GM06990 (cell line): ENCODE results near the gene GGA1.
"Not testable (repeated sequence)": the region's sequence is repeated elsewhere in the genome, so short reads cannot be mapped to it uniquely, and the experiment has no call there.

Experiments
- DNase-seq: peaks from one replicate; pipeline ENCODE4 v3.0.0-alpha.2; 2011; ENCODE audit not compliant: insufficient read length; ENCODE audit errors: extremely low read depth
- H3K27me3 ChIP-seq: replicated peaks from 2 replicates; pipeline ENCODE4 v1.6.0; 2011; ENCODE audit warnings: low read length; ENCODE audit not compliant: control insufficient read depth, insufficient read depth
- H3K36me3 ChIP-seq: 2 replicates; pipeline ENCODE4 v1.5.1; 2011; ENCODE audit warnings: low read length; ENCODE audit not compliant: control insufficient read depth, insufficient read depth
- H3K4me3 ChIP-seq: replicated peaks from 2 replicates; pipeline ENCODE4 v1.5.1; 2011; ENCODE audit warnings: low read depth, mild to moderate bottlenecking, control low read depth, low read length
- CTCF ChIP-seq: IDR thresholded peaks from 2 replicates; pipeline ENCODE4 v1.5.1; 2011; ENCODE audit warnings: low read length, control low read depth, mild to moderate bottlenecking, inconsistent platforms; ENCODE audit not compliant: insufficient read depth, poor library complexity, severe bottlenecking

The GGA1 gene

DNA sequence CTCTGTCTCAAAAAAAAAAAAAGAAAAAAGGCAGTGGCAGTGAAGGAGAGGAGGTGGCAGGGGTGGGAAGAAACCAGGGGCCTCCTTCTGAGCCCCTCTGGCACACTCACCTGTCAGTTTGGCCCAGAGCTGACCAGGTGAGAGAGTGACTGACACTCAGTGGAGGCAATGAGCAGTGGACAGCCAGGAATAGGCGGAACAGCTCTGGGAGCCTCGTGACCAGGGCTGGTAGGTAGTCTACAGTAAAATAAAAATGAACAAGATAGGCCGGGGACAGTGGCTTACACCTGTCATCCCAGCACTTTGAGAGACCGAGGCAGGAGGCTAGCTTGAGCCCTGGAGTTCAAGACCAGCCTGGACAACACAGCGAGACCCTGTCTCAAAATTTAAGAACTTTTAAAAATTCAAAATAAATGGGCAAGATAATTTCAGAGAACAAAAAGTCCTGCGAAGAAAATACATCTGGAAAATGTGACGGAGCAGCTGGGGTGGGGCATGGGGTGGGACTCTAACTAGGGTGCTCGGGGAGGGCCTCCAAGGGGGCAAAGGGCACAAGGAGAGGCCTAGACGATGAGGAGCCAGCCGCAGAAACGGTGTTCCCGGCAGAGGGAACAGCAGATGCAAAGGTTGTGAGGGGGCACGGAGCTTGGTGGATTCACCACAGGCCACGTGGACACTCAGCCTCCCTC is 46.1 kb downstream of the GGA1 start:
- Histone ChIP-seq H3K27me3 (no peaks in the 10 kb centered on the region), H3K36me3 (peaks cover 22% of the 10 kb centered on the region), H3K4me3 (no peak overlapping the region)
- DNase-seq, result no peak
- no peak for TF ChIP-seq CTCF

DNA sequence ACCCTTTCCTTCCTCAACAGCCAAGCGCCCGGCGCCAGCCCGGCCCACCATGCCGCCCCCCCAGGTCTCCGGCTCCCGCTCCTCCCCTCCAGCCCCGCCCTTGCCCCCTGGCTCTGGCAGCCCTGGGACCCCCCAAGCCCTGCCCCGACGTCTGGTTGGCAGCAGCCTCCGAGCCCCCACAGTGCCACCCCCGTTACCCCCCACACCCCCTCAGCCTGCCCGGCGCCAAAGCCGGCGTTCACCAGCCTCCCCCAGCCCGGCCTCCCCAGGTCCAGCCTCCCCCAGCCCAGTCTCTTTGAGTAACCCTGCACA is 46.6 kb downstream of the GGA1 start:
- no peak overlapping the region for H3K4me3 ChIP-seq
- no peak for DNase-seq
- TF ChIP-seq CTCF, result no peak
- peaks cover 18% of the 10 kb centered on the region for H3K36me3 ChIP-seq
- no peaks in the 10 kb centered on the region for H3K27me3 ChIP-seq

- not testable (repeated sequence) for DNase-seq, H3K27me3 ChIP-seq, H3K36me3 ChIP-seq, H3K4me3 ChIP-seq
Measured at GRCh38 chr22:37656583-37656982, 47.9 kb downstream of the GGA1 start.

- H3K36me3 ChIP-seq, result peaks cover 8% of the 10 kb centered on the region
- peak overlapping the region; percentile 91 for H3K4me3 ChIP-seq
- no peak for DNase-seq
- H3K27me3 ChIP-seq, result no peaks in the 10 kb centered on the region
- no peak for TF ChIP-seq CTCF
Measured at GRCh38 chr22:37657590-37658132, 49.0 kb downstream of the GGA1 start.

DNA sequence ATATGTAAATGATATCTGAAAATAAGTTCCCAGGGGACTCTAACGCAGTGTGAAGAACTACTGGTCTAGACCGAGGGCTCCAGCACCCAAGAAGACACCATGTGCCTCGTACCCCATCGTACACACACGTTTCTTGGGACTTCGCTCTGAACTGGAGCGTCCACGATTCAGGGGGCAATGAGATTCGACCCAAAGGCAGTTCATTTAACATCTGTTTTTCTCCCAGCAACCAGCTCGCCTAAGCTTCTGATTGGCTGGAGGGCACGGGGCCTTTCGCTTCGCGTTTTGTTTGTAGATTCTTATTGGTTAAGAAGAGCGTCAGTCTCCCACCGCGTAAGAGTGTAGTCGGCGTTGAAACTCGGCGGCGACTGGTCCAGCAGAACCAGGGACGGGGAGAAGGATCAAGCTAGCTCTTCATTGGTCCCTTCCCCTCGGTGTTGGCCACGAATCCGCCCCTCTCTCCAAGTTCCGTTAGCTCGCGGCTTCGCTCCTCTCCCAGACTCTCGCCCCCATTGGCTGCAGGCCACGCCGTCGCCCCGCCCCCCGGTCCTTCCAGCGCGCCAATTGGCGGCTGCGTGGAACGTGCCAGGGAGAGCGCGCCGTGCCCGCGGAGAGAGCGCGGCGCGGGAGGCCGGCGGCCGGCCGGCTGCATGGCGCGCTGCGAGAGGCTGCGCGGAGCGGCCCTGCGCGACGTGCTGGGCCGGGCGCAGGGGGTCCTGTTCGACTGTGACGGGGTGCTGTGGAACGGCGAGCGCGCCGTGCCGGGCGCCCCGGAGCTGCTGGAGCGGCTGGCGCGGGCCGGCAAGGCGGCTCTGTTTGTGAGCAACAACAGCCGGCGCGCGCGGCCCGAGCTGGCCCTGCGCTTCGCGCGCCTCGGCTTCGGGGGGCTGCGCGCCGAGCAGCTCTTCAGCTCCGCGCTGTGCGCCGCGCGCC is 49.8 kb downstream of the GGA1 start, which contains the start of gene PDXP:
TSS of gene PDXP (plus strand) at position 591 of the 933 bp plus-strand sequence. CDS start at position 651, 60 bp downstream.
- Histone ChIP-seq H3K27me3 (no peaks in the 10 kb centered on the region), H3K4me3 (peak within 1 kb of the TSS; percentile 91), H3K36me3 (peaks cover 2% of the 10 kb centered on the region)
- DNase-seq, result peak; percentile 99
- TF ChIP-seq CTCF, result no peak

DNA sequence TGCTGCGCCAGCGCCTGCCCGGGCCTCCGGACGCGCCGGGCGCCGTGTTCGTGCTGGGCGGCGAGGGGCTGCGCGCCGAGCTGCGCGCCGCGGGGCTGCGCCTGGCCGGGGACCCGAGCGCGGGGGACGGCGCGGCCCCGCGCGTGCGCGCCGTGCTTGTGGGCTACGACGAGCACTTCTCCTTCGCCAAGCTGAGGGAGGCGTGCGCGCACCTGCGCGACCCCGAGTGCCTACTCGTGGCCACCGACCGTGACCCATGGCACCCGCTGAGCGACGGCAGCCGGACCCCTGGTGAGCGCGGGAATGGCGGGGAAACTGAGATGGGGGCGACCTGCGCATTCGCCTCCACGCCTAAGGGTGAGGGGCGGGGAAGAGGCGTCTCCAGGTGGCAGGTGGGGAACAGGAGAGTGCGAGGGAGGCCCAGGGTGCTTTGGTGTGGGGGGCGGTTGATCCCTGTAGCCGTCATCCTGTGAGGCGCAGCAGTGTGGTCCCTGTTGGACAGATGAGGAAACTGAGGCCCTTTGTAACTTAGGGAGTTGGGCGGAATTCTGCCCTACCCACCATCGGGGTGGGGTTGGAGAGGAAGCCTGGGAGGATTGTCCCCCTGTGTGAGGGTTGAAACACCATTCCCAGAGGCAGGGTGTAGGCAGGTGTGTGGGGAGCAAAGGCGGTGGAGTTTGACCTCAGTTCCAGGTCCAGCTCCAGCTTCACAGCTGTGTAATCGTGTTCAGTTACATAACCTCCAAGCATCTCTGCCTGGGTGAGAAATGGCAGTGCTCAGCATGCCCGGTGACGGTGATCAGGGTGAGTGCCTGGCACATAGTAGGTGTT is 50.6 kb downstream of the GGA1 start:
- no peak for TF ChIP-seq CTCF
- DNase-seq, result peak; percentile 64
- Histone ChIP-seq H3K27me3 (no peaks in the 10 kb centered on the region), H3K4me3 (peak overlapping the region; percentile 91), H3K36me3 (peaks cover 2% of the 10 kb centered on the region)
